Jurkat, Clone E6-1 (cell line): ENCODE data around the gene LRP6.
"Not testable (repeated sequence)": the region's sequence is repeated elsewhere in the genome, so short reads cannot be mapped to it uniquely, and the experiment has no call there.

Experiments
- DNase-seq: peaks from one replicate; pipeline ENCODE4 v3.0.0-alpha.2; 2011; ENCODE audit warnings: low read depth, low spot score
- H3K4me3 ChIP-seq: 2 replicates; pipeline ENCODE4 v1.5.1; 2011; ENCODE audit warnings: mild to moderate bottlenecking, low read length, control low read depth, moderate library complexity

The LRP6 gene

GRCh38 chr12:12267742-12268200, 927 bp upstream of the LRP6 start:
- peak overlapping the region; percentile 80 for H3K4me3 ChIP-seq
- DNase-seq: no peak

GRCh38 chr12:12266389-12266872, 413 bp downstream of the LRP6 start:
- no peak for DNase-seq
- H3K4me3 ChIP-seq: peak overlapping the region; percentile 80

GRCh38 chr12:12265571-12266388, 1.1 kb downstream of the LRP6 start:
- peak overlapping the region; percentile 80 for H3K4me3 ChIP-seq

GRCh38 chr12:12265035-12265434, 1.8 kb downstream of the LRP6 start:
- H3K4me3 ChIP-seq: no peak overlapping the region
- DNase-seq: no peak

More at GRCh38 chr12:12265571-12266388, 1.1 kb downstream of the LRP6 start:
- no peak for DNase-seq

- no peak for DNase-seq
- no peak overlapping the region for H3K4me3 ChIP-seq
Observed at GRCh38 chr12:12263909-12264308, 2.9 kb downstream of the LRP6 start.

- DNase-seq, H3K4me3 ChIP-seq: not testable (repeated sequence)
Observed at GRCh38 chr12:12256291-12256757, 10.5 kb downstream of the LRP6 start.

GRCh38 chr12:12254553-12254952, 12.3 kb downstream of the LRP6 start:
- no peak overlapping the region for H3K4me3 ChIP-seq
- no peak for DNase-seq

- DNase-seq: no peak
- H3K4me3 ChIP-seq: no peak overlapping the region
Observed at GRCh38 chr12:12249216-12250050, 17.4 kb downstream of the LRP6 start.

GRCh38 chr12:12247584-12247983, 19.3 kb downstream of the LRP6 start:
- no peak for DNase-seq
- no peak overlapping the region for H3K4me3 ChIP-seq

- H3K4me3 ChIP-seq: no peak overlapping the region
Observed at GRCh38 chr12:12244341-12244740, 22.5 kb downstream of the LRP6 start.

GRCh38 chr12:12240662-12241340, 26.0 kb downstream of the LRP6 start:
- no peak overlapping the region for H3K4me3 ChIP-seq
- no peak for DNase-seq

More at GRCh38 chr12:12244341-12244740, 22.5 kb downstream of the LRP6 start:
- DNase-seq: no peak

GRCh38 chr12:12239127-12239526, 27.7 kb downstream of the LRP6 start:
- no peak for DNase-seq
- H3K4me3 ChIP-seq: no peak overlapping the region

GRCh38 chr12:12238605-12239004, 28.2 kb downstream of the LRP6 start:
- DNase-seq: no peak
- H3K4me3 ChIP-seq: no peak overlapping the region

- H3K4me3 ChIP-seq: no peak overlapping the region
- DNase-seq: no peak
Observed at GRCh38 chr12:12236896-12237295, 29.9 kb downstream of the LRP6 start.

- no peak for DNase-seq
- no peak overlapping the region for H3K4me3 ChIP-seq
Observed at GRCh38 chr12:12230275-12230674, 36.6 kb downstream of the LRP6 start.

- DNase-seq: no peak
- H3K4me3 ChIP-seq: no peak overlapping the region
Observed at GRCh38 chr12:12229556-12230092, 37.2 kb downstream of the LRP6 start.

GRCh38 chr12:12228402-12228801, 38.4 kb downstream of the LRP6 start:
- no peak for DNase-seq

GRCh38 chr12:12226187-12226586, 40.7 kb downstream of the LRP6 start:
- DNase-seq: no peak
- no peak overlapping the region for H3K4me3 ChIP-seq

More at GRCh38 chr12:12228402-12228801, 38.4 kb downstream of the LRP6 start:
- H3K4me3 ChIP-seq: no peak overlapping the region
